HuH-7.5 (cell line): ENCODE results near the gene UNC5A.

Source experiments
- DNase-seq: peaks from one replicate; pipeline ENCODE4 v3.0.0; 2011; ENCODE audit warnings: low spot score

Gene UNC5A

GRCh38 chr5:176899296-176899891 is 89.0 kb downstream of the UNC5A start, which contains the start of gene HK3:
Gene HK3, minus strand, starts transcription at chr5:176899346. Its CDS starts 3,187 bp downstream, at chr5:176896159.
- no peak for DNase-seq

GRCh38 chr5:176899946-176900779 is 89.8 kb downstream of the UNC5A start:
- DNase-seq = no peak

GRCh38 chr5:176900780-176901204 is 90.4 kb downstream of the UNC5A start:
- no peak for DNase-seq

GRCh38 chr5:176901260-176902101 is 91.1 kb downstream of the UNC5A start:
- no peak for DNase-seq

DNA sequence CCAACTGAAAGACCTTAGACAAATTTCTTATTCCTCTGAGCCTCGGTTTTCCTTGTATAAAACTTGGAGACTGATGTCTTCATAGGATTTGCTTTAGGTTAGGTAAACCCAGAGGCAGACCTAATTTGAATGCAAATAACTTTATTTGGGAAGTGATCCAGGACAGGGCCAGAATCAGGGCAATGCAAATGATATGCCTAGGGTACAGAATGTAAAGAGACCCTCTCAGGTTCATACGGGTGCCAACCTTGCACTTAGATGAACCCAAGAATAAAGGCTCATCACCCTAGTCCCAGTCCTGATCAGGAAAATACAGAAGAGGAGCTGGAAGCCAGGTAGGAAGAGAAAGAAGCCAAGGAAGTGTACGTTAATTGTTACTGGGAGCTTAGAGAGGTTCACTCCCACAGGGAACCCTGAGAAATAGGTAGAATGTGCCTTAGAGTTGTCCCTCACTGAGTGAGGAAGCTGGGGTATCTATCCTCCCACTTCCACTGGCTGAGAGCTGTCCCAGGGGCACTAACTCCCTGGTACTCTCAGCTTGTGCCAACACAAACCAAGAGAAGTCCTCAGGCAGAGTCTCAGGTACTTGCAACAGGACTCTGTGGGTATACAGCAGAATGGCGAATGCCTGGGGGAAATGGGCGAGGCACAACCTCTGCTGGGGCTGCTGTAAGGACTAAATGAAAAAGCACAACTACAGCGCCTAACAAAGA is 91.9 kb downstream of the UNC5A start:
- no peak for DNase-seq

DNA sequence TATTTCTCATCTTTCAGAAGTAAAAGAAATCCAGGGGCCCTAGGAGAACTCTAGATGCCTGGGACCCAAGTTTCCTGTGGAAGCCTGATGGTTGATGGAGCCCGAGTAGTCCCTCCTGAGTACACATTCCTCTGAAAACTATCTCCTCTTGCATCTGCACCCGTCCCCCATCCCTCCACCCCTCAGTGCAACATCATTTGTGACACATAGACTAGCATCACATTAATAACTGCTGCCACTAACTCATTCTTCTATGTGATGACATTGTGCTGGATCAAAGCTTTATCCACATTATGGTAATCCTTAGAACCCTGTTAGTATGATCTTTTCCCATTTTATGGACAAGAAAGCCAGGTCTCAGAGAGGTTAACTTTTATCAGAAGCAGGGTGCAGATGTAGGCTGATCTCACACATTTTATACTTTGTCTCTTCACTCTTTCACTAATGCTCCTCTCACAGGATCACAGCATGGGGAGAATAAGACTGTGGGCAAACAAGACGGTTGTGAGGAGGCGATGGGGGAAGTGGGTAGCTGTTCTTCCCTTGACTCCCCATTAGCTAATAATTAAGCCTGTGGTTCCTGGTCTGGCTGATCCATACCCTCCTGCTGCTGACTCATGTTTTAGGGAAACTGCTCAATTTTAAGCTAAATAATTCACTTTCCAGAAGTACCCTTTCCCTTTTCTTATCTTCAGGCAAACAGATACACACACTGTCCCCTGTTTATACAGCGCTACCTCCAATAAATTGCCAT is 92.7 kb downstream of the UNC5A start:
- no peak for DNase-seq

GRCh38 chr5:176904276-176904675 is 93.9 kb downstream of the UNC5A start:
- no peak for DNase-seq

DNA sequence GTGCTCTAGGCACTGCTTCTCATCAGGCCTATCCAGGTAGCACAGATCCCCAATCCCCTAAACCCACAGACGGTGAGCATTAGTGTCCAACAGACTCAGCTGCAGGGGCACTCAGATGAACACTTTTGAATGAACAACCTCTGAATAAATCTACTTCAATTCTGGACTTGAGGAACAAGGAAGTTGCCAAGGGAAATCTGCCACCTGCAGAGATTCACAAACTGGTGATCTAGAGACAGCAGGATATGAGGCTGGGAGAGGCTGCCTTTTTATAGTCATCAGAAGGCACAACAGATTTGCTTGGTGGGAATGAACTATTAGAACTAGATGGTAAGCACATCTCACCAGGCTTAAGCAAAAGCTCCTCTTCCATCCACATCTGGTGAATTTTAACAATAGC is 95.8 kb downstream of the UNC5A start:
- no peak for DNase-seq

- DNase-seq = no peak
These were observed 96.4 kb downstream of the UNC5A start for GRCh38 chr5:176906796-176907195.

DNA sequence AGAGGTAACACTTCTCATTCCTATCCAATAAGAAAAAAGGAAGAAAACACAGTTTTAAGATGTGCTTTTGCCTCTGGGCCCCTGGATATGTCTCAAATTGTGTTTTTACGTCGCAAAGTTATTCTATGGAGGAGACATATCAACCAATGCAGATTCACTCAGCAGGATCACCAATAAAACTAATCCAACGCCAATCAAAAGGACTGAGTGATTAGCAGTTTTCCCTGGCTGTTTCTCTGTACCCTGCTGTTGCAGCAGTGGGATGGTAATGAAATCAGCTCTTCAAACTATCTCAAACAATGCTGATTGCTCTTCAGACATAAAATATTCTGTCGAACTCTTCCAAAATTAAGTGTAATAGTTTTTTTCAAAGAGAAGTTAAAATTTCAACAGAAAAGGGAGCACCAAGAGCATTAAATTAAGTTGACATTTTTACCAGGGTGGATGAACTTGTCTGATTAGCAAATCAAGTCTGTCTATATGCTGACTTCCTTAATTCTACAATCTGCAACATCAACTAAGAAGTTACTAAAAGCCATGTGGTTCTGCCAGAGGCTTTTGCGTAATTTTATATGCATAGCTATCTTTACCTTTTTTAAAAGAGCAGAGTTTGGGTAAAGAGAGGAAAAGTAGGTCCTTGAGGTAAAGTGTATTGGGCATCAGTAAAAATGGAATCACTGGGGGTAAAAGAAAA is 98.5 kb downstream of the UNC5A start:
- no peak for DNase-seq

DNA sequence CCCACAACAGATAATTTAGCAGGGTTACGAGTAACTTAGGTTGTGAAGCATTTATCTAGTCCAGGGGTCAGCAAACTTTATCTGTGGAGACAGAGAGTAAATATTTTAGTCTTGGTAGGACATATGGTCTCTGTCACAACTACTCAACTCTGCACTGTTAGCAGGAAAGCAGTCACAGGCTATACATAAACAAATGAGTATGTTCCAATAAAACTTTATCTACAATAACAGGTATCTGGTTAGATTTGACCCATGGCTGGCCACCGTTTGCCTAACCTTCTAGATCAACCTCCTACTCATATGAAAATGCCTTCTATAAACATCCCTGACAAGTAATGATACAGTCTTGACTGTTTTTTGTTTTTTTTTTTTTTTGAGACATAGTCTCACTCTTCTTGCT is 101.8 kb downstream of the UNC5A start:
- DNase-seq = no peak

GRCh38 chr5:176915906-176916305 is 105.5 kb downstream of the UNC5A start:
- no peak for DNase-seq

- no peak for DNase-seq
These were observed 106.0 kb downstream of the UNC5A start for GRCh38 chr5:176916337-176916736.

GRCh38 chr5:176918613-176919012 is 108.3 kb downstream of the UNC5A start:
- no peak for DNase-seq

DNA sequence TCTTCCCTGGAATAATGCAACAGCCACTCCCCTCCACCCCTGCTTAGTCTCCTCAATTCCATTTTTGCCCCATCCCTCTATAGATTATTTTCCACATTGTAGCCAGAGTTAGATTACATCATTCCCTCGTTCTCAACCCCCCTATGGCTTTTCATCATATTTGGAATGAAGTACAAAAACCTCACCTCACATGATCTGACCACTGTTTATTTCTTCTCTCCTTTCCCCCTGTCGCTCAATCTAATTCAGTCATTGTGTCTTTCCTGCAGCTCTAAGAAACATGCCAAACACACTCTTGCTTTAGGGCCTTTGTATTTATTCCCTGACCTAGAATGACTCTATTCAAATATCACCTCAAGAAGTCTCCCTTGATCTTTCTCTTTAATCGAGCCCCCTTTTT is 111.4 kb downstream of the UNC5A start:
- no peak for DNase-seq

GRCh38 chr5:176922817-176923216 is 112.5 kb downstream of the UNC5A start:
- no peak for DNase-seq

- DNase-seq = no peak
These were observed 117.2 kb downstream of the UNC5A start for GRCh38 chr5:176927562-176927961.

GRCh38 chr5:176929654-176930053 is 119.3 kb downstream of the UNC5A start:
- DNase-seq = no peak
